ENCODE results near the gene AFMID. TPM values are rescaled to one million over a fixed set of nuclear protein-coding genes. Genes with fewer than 3 reads are reported as not detected.

AFMID gene
- total and polyA plus RNA-seq, 9 of the 15 experiments (the other 6 are each of a cell fraction or from before 2014, with no cell fraction given), result 62.1 to 188 (median 74.4) TPM

- TF ChIP-seq TEAD1 (CRISPR knock-in tag; IDR thresholded peaks at IDR 0.05), result peak; percentile 21 to 93; a peak in 2 of 4 replicates
- peak; percentile 47 for TF ChIP-seq PRDM10 (IDR thresholded peaks at IDR 0.05; ENCODE audit: partially characterized antibody)
- TF ChIP-seq ZNF217 (CRISPR knock-in tag; IDR thresholded peaks at IDR 0.05), result no peak
- TF ChIP-seq ZNF583 (CRISPR knock-in tag; IDR thresholded peaks at IDR 0.05), result 0 out of 2 replicates have a peak, but pooled peaks have one; percentile 6
- TF ChIP-seq ZNF77 (CRISPR knock-in tag; IDR thresholded peaks at IDR 0.05), result no peak
- TF ChIP-seq ZNF511 (CRISPR knock-in tag; IDR thresholded peaks at IDR 0.05), result peak; percentile 31; the same call in 1 of the 2 replicates
- peak; percentile 61; the same call in 1 of the 2 replicates for TF ChIP-seq ARID1B (IDR thresholded peaks at IDR 0.05)
- no peak for TF ChIP-seq ZNF785 (CRISPR knock-in tag; IDR thresholded peaks at IDR 0.05)
- peak; percentile 84 for TF ChIP-seq PHF20 (IDR thresholded peaks at IDR 0.05; ENCODE audit: partially characterized antibody)
- peak; percentile 27 for TF ChIP-seq ZBTB43 (CRISPR knock-in tag; IDR thresholded peaks at IDR 0.05)
- TF ChIP-seq HLTF (IDR thresholded peaks at IDR 0.05), result 0 out of 2 replicates have a peak, but pooled peaks have one; percentile 11
- TF ChIP-seq CCNT2 (IDR thresholded peaks at IDR 0.05; ENCODE audit: borderline replicate concordance, extremely low read depth, insufficient read length, low read depth, low read length), result peak; percentile 7
- TF ChIP-seq SMC3 (conservative IDR thresholded peaks at IDR 0.05; ENCODE audit: insufficient read depth, low read depth, low read length), result peak; percentile 35
- peak; percentile 52 to 54; a peak in 3 of 4 replicates for TF ChIP-seq MNT (conservative IDR thresholded peaks at IDR 0.05)
- TF ChIP-seq MLX (CRISPR knock-in tag; conservative IDR thresholded peaks at IDR 0.05), result 0 out of 4 replicates have a peak, but pooled peaks of 1 of the 2 experiments have one; percentile 6
- peak; percentile 64 for TF ChIP-seq TOE1 (IDR thresholded peaks at IDR 0.05; ENCODE audit: borderline replicate concordance)
- no peak for TF ChIP-seq TOE1 (CRISPR knock-in tag; IDR thresholded peaks at IDR 0.05; ENCODE audit: borderline replicate concordance, low read depth)
- peak; percentile 80; the same call in 1 of the 2 replicates for TF ChIP-seq ZNF24 (IDR thresholded peaks at IDR 0.05)
- TF ChIP-seq ZNF12 (CRISPR knock-in tag; IDR thresholded peaks at IDR 0.05), result peak; percentile 79; the same call in 1 of the 2 replicates
- peak; percentile 61 for TF ChIP-seq SMARCE1 (IDR thresholded peaks at IDR 0.05)
Observed at GRCh38 chr17:78137392-78138203, 49.6 kb upstream of the AFMID start (continued).
